Measurements from ENCODE around the gene NSMCE4A. TPM values are rescaled to one million over a fixed set of nuclear protein-coding genes. Genes with fewer than 3 reads are reported as not detected.

NSMCE4A gene
- total and polyA plus RNA-seq, 2 of the 4 experiments (the other 2 are of a cell fraction) = 13.4 to 33.2 TPM

DNA sequence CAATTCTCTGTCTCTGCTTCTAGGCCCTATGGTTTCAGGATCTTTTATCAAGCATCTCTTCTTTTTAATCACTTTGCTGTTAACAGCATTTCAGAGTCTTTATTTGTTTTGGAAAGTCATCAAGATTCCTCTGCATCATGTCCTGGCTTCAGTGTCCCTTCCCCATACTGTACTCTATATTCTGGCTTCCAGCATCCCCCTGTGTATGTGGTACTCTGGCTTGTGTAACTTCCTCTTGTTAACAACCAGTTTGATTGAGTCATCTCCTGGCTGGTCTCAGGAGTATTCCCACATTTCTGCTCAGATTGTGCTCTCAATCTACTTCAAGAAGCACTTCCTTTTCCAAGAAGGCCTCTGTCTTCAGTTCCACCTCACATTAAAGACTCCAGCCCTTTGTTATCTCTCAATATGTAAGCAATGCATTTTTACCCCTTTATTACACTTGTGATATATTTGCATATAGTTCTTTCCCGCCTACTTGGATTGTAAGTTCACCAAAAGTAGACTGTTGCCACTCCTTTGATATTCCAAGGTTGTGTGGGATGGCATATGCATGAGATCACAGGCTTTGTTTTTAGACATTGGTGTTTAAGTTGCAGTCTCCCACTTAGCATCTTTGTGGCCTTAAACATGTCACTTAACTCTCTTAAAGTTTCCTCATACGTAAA, 32.1 kb downstream of the NSMCE4A start:
- dilution Hi-C loops (cut with HindIII; ENCODE audit: low sequenced_read_pairs, unreplicated experiment) (no loop called here), intact Hi-C loops (cut with micrococcal nuclease) (no loop called here), in situ Hi-C loops (cut with MboI; ENCODE audit: low sequenced_read_pairs) (no loop called here)
- CTCF ChIA-PET = no interaction called here
- Histone ChIP-seq H3K18ac (ENCODE audit: low read depth, low read length) (peak overlapping the region; percentile 64), H3K4me1 (ENCODE audit: control insufficient read depth, insufficient read depth, low read length) (peaks cover 5% of the 10 kb centered on the region), H3K9me3 (ENCODE audit: control insufficient read depth, insufficient read depth, low read length) (no peaks in the 10 kb centered on the region), H2AFZ (replicated peaks; ENCODE audit: low read length, poor library complexity) (no peak overlapping the region), H2BK5ac (ENCODE audit: low read depth, low read length, poor library complexity, severe bottlenecking) (peak overlapping the region; percentile 68), H4K5ac (ENCODE audit: low read depth, low read length) (no peak overlapping the region), H2BK15ac (ENCODE audit: low read depth, low read length) (peak overlapping the region; percentile 18; the same call in 1 of the 3 replicates), H3K27ac (ENCODE audit: insufficient read depth, low read length) (peak overlapping the region; percentile 49; the same call in 1 of the 2 replicates), H3K23ac (ENCODE audit: low read depth, low read length) (peak overlapping the region; percentile 44), H3K56ac (ENCODE audit: extremely low read depth, insufficient read depth, low read length) (no peak overlapping the region), H4K91ac (ENCODE audit: insufficient read depth, low read depth, low read length) (0 out of 2 replicates have a peak overlapping the region, but pooled peaks have one; percentile 21), H3K14ac (replicated peaks; ENCODE audit: low read depth, low read length) (peak overlapping the region; percentile 65; the same call in 1 of the 2 replicates), H3K79me1 (ENCODE audit: low read depth in 1 of 2, low read length in 2 of 2) (no peaks in the 10 kb centered on the region), H3K9ac (ENCODE audit: low read depth, low read length) (no peak overlapping the region), H2BK20ac (ENCODE audit: low read depth, low read length) (peak overlapping the region; percentile 32; the same call in 1 of the 2 replicates), H2AK5ac (ENCODE audit: low read depth, low read length) (peak overlapping the region; percentile 65; the same call in 1 of the 2 replicates), H3K4me3 (ENCODE audit: insufficient read depth, low read depth, low read length) (no peak overlapping the region), H2BK120ac (ENCODE audit: low read depth, low read length) (peak overlapping the region; percentile 39; the same call in 1 of the 2 replicates), H3K36me3 (ENCODE audit: control insufficient read depth, insufficient read depth, low read length) (no peaks in the 10 kb centered on the region), H3K4ac (ENCODE audit: low read depth, low read length) (peak overlapping the region; percentile 55), H3K27me3 (ENCODE audit: control insufficient read depth, insufficient read depth, low read length) (no peaks in the 10 kb centered on the region), H3K9me1 (ENCODE audit: insufficient read depth, low read length) (peaks cover 6% of the 10 kb centered on the region), H4K20me1 (ENCODE audit: insufficient read depth, low read length) (no peaks in the 10 kb centered on the region), H2AK9ac (replicated peaks; ENCODE audit: low read depth, low read length, poor library complexity) (no peak overlapping the region), H3K4me2 (ENCODE audit: low read depth, low read length) (peak overlapping the region; percentile 10; the same call in 1 of the 2 replicates), H4K8ac (ENCODE audit: low read depth in 2 of 2, low read length in 2 of 2) (peak overlapping the region; percentile 4 to 55; a peak in 2 of 4 replicates)
- WGBS, 2 experiments (ENCODE audit: extremely low coverage in 2 of 2, insufficient read length in 1 of 2) = no CpG with 5 or more reads among the region's 2 CpGs
- POLR2A ChIA-PET (ENCODE audit: unreplicated experiment) = no interaction called here
- DNase-seq (peak; percentile 94), ATAC-seq (ENCODE audit: low read depth) (peak; percentile 98)
- BruUV-seq (replicated peaks) = no TSS peak
- no peak for TF ChIP-seq CHD1 (IDR thresholded peaks at IDR 0.05; ENCODE audit: low read depth, low read length)
- peak; percentile 90 for TF ChIP-seq CEBPB (IDR thresholded peaks at IDR 0.05; ENCODE audit: low read depth, low read length)

Data from IMR-90 (cell line).